Muscle of leg (tissue), 11 donors: Measurements from ENCODE around the gene PAXIP1. TPM values are rescaled to one million over a fixed set of nuclear protein-coding genes. Genes with fewer than 3 reads are reported as not detected.
A peak's percentile ranks its signal among the peaks of the same experiment; 100 is the strongest.
"Not testable (repeated sequence)": the region's sequence is repeated elsewhere in the genome, so short reads cannot be mapped to it uniquely, and the experiment has no call there.

Experiments used
- DNase-seq: peaks from one replicate; pipeline ENCODE4 v3.0.0; 2013
- H3K27ac ChIP-seq: one replicate; pipeline ENCODE4 v1.5.1; 2013; ENCODE audit warnings: mild to moderate bottlenecking, low read length, control low read depth
- H3K27me3 ChIP-seq: one replicate; pipeline ENCODE4 v1.6.1; 2013; ENCODE audit warnings: low read length; ENCODE audit not compliant: control insufficient read depth, insufficient read depth
- H3K36me3 ChIP-seq: one replicate; pipeline ENCODE4 v1.6.1; 2013; ENCODE audit warnings: low read length; ENCODE audit not compliant: control insufficient read depth, insufficient read depth
- H3K4me1 ChIP-seq: one replicate; pipeline ENCODE4 v1.6.1; 2013; ENCODE audit warnings: low read length; ENCODE audit not compliant: control insufficient read depth, insufficient read depth
- H3K4me3 ChIP-seq: one replicate; pipeline ENCODE4 v1.5.1; 2013; ENCODE audit warnings: low read length, control low read depth
- H3K9me3 ChIP-seq: replicated peaks from 2 replicates; pipeline ENCODE4 v1.6.1; 2013; ENCODE audit warnings: low read depth, low read length; ENCODE audit not compliant: control insufficient read depth
- WGBS: methylation state at CpG from one replicate; pipeline ENCODE4 v1.1.5; 2013; ENCODE audit warnings: missing lambda C conversion rate; ENCODE audit not compliant: insufficient coverage; 5-methylcytosine and 5-hydroxymethylcytosine counted together
- polyA plus RNA-seq, 8 donors: library from polyadenylated mRNA; unstranded; fragments of 120-200 nt; gene quantifications; one replicate each; pipeline versions ENCODE4 v1.2.1 to v1.2.3, GENCODE V29; 2013; ENCODE audit warnings: inconsistent platforms in 1 of 8, low replicate concordance in 1 of 8; ENCODE audit not compliant: insufficient read length in 8 of 8, insufficient read depth in 1 of 8
- total RNA-seq: library from RNA; stranded (reverse); fragments of 120-200 nt; gene quantifications from one replicate; pipeline ENCODE4 v1.2.4, GENCODE V29; 2013

The PAXIP1 gene
- total and polyA plus RNA-seq, 9 donors: 8.1 to 13.0 (median 11.0) TPM

- WGBS: no CpG with 5 or more reads among the region's 2 CpGs
- DNase-seq: no peak
- Histone ChIP-seq H3K27me3 (no peaks in the 10 kb centered on the region), H3K36me3 (peaks cover 41% of the 10 kb centered on the region), H3K4me3 (no peak overlapping the region), H3K9me3 (no peaks in the 10 kb centered on the region), H3K4me1 (no peaks in the 10 kb centered on the region), H3K27ac (no peak overlapping the region)
Measured at GRCh38 chr7:154950960-154951359, 52.0 kb downstream of the PAXIP1 start.

DNA sequence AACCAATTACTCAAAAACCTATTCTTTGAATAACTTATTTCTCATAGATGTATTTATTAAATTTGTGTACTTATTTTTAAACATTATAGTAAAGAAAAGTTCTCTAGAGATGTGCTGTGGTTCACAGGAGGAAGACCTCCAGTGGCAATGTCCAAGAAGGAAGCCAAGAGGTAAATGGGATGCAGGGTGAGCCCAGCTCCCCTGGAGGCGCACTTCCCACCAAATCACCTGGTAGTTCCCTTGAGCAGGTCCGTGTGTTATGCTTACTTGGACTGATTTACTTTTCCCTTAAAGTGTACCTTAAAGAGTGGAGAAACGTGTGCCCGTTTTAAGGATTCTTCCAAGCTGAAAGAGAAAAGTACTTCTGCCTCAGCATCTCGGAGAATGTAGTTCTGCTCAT lies 55.3 kb downstream of the PAXIP1 start:
- 95% methylated on average over 3 of the region's 5 CpGs for WGBS
- H3K4me3 ChIP-seq: no peak overlapping the region
- peaks cover 46% of the 10 kb centered on the region for H3K36me3 ChIP-seq
- no peaks in the 10 kb centered on the region for H3K4me1 ChIP-seq
- no peak overlapping the region for H3K27ac ChIP-seq
- no peak for DNase-seq
- no peaks in the 10 kb centered on the region for H3K9me3 ChIP-seq
- no peaks in the 10 kb centered on the region for H3K27me3 ChIP-seq

DNA sequence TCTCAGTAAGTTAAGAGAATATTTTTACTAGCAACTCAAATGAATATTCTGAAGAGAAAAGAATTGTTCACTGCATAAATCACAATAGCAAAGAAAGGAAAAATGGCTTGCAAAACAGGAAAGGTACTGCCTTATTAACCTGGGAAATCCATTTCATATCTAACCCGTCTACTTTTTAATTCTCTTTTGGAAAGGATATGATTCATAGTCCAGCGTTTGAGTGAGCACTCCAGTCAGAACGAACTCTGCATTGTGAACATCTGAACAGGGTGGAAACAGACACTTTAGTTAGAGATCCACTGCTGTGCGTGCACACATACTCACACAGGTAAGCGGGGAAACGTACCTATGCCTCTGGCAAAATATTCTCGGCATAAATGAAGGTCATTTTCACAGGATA lies 56.8 kb downstream of the PAXIP1 start:
- H3K4me1 ChIP-seq: no peaks in the 10 kb centered on the region
- no peak overlapping the region for H3K4me3 ChIP-seq
- H3K27me3 ChIP-seq: no peaks in the 10 kb centered on the region
- 91% methylated on average over 7 of the region's 7 CpGs for WGBS
- H3K9me3 ChIP-seq: no peaks in the 10 kb centered on the region
- H3K27ac ChIP-seq: no peak overlapping the region
- H3K36me3 ChIP-seq: peaks cover 37% of the 10 kb centered on the region
- no peak for DNase-seq

GRCh38 chr7:154943906-154944305 lies 59.0 kb downstream of the PAXIP1 start:
- WGBS: 100% methylated on average over 3 of the region's 9 CpGs
- H3K9me3 ChIP-seq: no peaks in the 10 kb centered on the region
- H3K27me3 ChIP-seq: no peaks in the 10 kb centered on the region
- H3K4me3 ChIP-seq: no peak overlapping the region
- no peak overlapping the region for H3K27ac ChIP-seq
- DNase-seq: no peak
- no peaks in the 10 kb centered on the region for H3K4me1 ChIP-seq
- H3K36me3 ChIP-seq: peaks cover 26% of the 10 kb centered on the region

DNA sequence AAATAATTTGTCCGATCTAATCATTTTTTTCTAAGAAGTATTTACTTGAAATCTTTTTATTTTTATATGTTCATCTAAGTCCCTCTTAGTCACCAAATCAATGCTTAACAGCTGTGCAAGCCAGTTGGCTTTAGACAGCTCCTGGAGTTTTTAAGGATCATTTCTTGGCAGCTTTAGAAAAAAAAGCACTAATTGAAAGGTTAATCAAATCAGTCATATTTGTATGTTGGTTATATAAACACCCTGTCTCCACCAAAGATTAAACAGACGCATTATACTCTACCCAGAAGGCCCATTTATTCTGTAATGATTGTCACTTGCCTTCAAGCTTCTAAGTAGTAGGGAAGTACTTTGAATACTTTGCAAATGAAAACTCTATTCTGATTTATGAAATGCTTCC lies 60.2 kb downstream of the PAXIP1 start:
- Histone ChIP-seq H3K9me3 (no peaks in the 10 kb centered on the region), H3K27me3 (no peaks in the 10 kb centered on the region), H3K27ac (no peak overlapping the region), H3K36me3 (peaks cover 20% of the 10 kb centered on the region), H3K4me3 (no peak overlapping the region), H3K4me1 (no peaks in the 10 kb centered on the region)
- no CpG with 5 or more reads among the region's 2 CpGs for whole genome bisulfite sequencing
- DNase-seq: no peak

GRCh38 chr7:154937837-154938236 lies 65.1 kb downstream of the PAXIP1 start:
- H3K9me3 ChIP-seq: peaks cover 10% of the 10 kb centered on the region
- DNase-seq: no peak
- H3K4me3 ChIP-seq: no peak overlapping the region
- WGBS: no CpG with 5 or more reads among the region's 1 CpG
- no peaks in the 10 kb centered on the region for H3K4me1 ChIP-seq
- no peaks in the 10 kb centered on the region for H3K36me3 ChIP-seq
- no peaks in the 10 kb centered on the region for H3K27me3 ChIP-seq
- no peak overlapping the region for H3K27ac ChIP-seq

GRCh38 chr7:154934353-154934952 lies 68.5 kb downstream of the PAXIP1 start:
- not testable (repeated sequence) for H3K4me1 ChIP-seq, H3K36me3 ChIP-seq, H3K27ac ChIP-seq, DNase-seq, H3K4me3 ChIP-seq, H3K27me3 ChIP-seq
- WGBS: 82% methylated on average over 3 of the region's 5 CpGs
- H3K9me3 ChIP-seq: peaks cover 14% of the 10 kb centered on the region

- DNase-seq: no peak
- WGBS: 44% methylated on average over 1 of the region's 2 CpGs
Measured at GRCh38 chr7:154931906-154932305, 71.0 kb downstream of the PAXIP1 start.

GRCh38 chr7:154929006-154929726 lies 73.8 kb downstream of the PAXIP1 start:
- H3K27me3 ChIP-seq: no peaks in the 10 kb centered on the region
- WGBS: 65% methylated on average over 2 of the region's 9 CpGs
- peak overlapping the region; percentile 59 for H3K4me3 ChIP-seq
- H3K9me3 ChIP-seq: peaks cover 9% of the 10 kb centered on the region
- no peaks in the 10 kb centered on the region for H3K36me3 ChIP-seq
- no peak for DNase-seq
- peaks cover 8% of the 10 kb centered on the region for H3K4me1 ChIP-seq
- peak overlapping the region; percentile 95 for H3K27ac ChIP-seq

More at GRCh38 chr7:154931906-154932305, 71.0 kb downstream of the PAXIP1 start:
- Histone ChIP-seq H3K9me3 (peaks cover 14% of the 10 kb centered on the region), H3K36me3 (no peaks in the 10 kb centered on the region), H3K27ac (no peak overlapping the region), H3K4me3 (no peak overlapping the region), H3K4me1 (peaks cover 8% of the 10 kb centered on the region), H3K27me3 (no peaks in the 10 kb centered on the region)

DNA sequence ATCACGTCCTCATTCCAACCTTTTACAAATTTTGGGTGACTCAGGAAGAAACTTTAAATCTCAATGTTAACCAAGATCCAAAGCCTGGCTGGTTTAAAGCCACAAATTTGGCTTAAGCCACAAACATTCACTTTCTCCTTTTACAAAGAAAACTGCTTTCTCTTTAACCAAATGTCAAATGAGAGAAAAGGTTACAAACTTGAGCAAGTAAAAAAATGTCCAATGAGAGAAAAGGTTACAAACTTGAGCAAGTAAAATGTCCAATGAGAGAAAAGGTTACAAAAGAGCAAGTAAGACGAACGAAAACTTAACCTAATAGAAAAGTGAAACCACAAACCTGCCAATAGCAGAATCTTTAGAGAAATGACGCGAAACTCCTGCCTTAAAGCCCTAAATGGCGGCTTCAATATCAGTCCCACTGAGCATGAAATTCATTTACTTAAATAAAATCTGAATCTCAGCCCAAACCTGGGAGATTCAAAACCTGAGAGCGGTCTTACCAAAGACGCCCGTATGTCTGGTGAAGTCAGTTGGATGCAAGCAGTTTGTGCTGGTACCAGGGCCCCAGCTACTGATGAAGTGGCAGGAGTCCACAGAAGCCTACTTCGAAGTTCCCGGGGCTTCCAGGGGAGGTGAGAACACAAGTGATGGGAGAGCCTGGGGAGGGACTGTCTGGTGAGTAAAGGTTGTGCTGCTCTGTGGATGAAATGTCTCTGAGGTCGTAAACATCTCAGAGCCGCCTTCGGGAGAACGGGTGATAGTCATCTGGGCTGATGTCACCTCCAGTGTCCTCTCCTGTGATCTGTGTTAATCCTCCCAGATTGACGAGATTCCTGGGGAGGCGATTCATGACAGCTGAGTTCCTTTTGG lies 74.6 kb downstream of the PAXIP1 start:
- H3K27ac ChIP-seq: peak overlapping the region; percentile 95
- 9% methylated on average over 13 of the region's 17 CpGs for WGBS
- no peaks in the 10 kb centered on the region for H3K27me3 ChIP-seq
- peaks cover 4% of the 10 kb centered on the region for H3K9me3 ChIP-seq
- peak; percentile 99 for DNase-seq
- H3K36me3 ChIP-seq: no peaks in the 10 kb centered on the region
- peak overlapping the region; percentile 59 for H3K4me3 ChIP-seq
- peaks cover 8% of the 10 kb centered on the region for H3K4me1 ChIP-seq
